H1 (cell line): Measurements from ENCODE around the gene ASCC1. TPM values are rescaled to one million over a fixed set of nuclear protein-coding genes. Genes with fewer than 3 reads are reported as not detected.

Source experiments
- CTCF ChIA-PET: fragments of 300-600 bp; sonication (Branson Sonifier 250); formaldehyde crosslinking; loops from one replicate; lab custom pipeline; 2021; ENCODE audit not compliant: partially characterized antibody; lab: Charles Lee
- POLR2A ChIA-PET: fragments of 300-600 bp; sonication (Branson Sonifier 250); formaldehyde crosslinking; loops from one replicate; lab custom pipeline; 2021; ENCODE audit warnings: inconsistent platforms; ENCODE audit not compliant: partially characterized antibody; lab: Charles Lee
- DNase-seq, 2 experiments: peaks; one replicate each; pipeline versions ENCODE4 v3.0.0 to v3.0.0-alpha.2; 2010 to 2022; ENCODE audit warnings: low spot score in 2 of 2, low read depth in 1 of 2, mixed read lengths in 1 of 2
- FAIRE-seq: peaks from 2 replicates; lab custom pipeline; 2011; peaks lifted over from hg19 to GRCh38; lab: Jason Lieb, UNC
- H2AFZ ChIP-seq: 2 replicates; pipeline ENCODE4 v1.8.1; 2012; ENCODE audit warnings: low read length, inconsistent platforms
- H2AK5ac ChIP-seq: 2 replicates; pipeline ENCODE4 v1.6.1; 2013; ENCODE audit warnings: low read depth, low read length
- H2BK120ac ChIP-seq: replicated peaks from 2 replicates; pipeline ENCODE3; 2013; ENCODE audit warnings: low read depth, low read length, inconsistent platforms
- H2BK12ac ChIP-seq: 2 replicates; pipeline ENCODE4 v1.6.1; 2013; ENCODE audit warnings: low read depth, low read length
- H2BK15ac ChIP-seq: 2 replicates; pipeline ENCODE4 v1.6.1; 2013; ENCODE audit warnings: low read length
- H2BK20ac ChIP-seq: 2 replicates; pipeline ENCODE4 v1.6.1; 2013; ENCODE audit warnings: low read length
- H2BK5ac ChIP-seq: 2 replicates; pipeline ENCODE4 v1.6.1; 2013; ENCODE audit warnings: low read depth, low read length
- H3K14ac ChIP-seq: 2 replicates; pipeline ENCODE4 v1.6.1; 2013; ENCODE audit warnings: inconsistent platforms; ENCODE audit not compliant: insufficient read length
- H3K18ac ChIP-seq: 2 replicates; pipeline ENCODE4 v1.6.1; 2013; ENCODE audit warnings: low read length; ENCODE audit errors: extremely low read depth
- H3K23ac ChIP-seq: 2 replicates; pipeline ENCODE4 v1.6.1; 2013; ENCODE audit warnings: inconsistent platforms; ENCODE audit not compliant: insufficient read length
- H3K23me2 ChIP-seq: 2 replicates; pipeline ENCODE4 v1.6.1; 2013; ENCODE audit warnings: low read depth, low read length
- H3K27ac ChIP-seq: 2 replicates; pipeline ENCODE4 v1.6.1; 2011; ENCODE audit warnings: low read depth, low read length, inconsistent platforms
- H3K27me3 ChIP-seq, 4 experiments: replicated peaks in 1 of 4; 1 replicate in 1 of 4; 2 replicates in 3 of 4; pipeline versions ENCODE4 v1.6.1 to v1.8.1; 2011 to 2013; ENCODE audit warnings: low read length in 3 of 4, mild to moderate bottlenecking in 3 of 4, inconsistent platforms in 2 of 4, mixed read lengths in 2 of 4, moderate library complexity in 1 of 4; ENCODE audit not compliant: control insufficient read depth in 3 of 4, insufficient read depth in 3 of 4; ENCODE audit errors: extremely low read depth in 1 of 4
- H3K36me3 ChIP-seq, 4 experiments: 2 replicates each; pipeline versions ENCODE4 v1.6.1 to v1.8.1; 2011 to 2013; ENCODE audit warnings: mild to moderate bottlenecking in 4 of 4, low read length in 3 of 4, moderate library complexity in 2 of 4, control low read depth in 1 of 4, inconsistent platforms in 1 of 4; ENCODE audit not compliant: insufficient read depth in 4 of 4, control insufficient read depth in 2 of 4
- H3K4ac ChIP-seq: replicated peaks from 2 replicates; pipeline ENCODE3; 2013; ENCODE audit warnings: low read length, low read depth, mixed read lengths, inconsistent platforms; ENCODE audit not compliant: insufficient read length
- H3K4me1 ChIP-seq, 4 experiments: replicated peaks in 1 of 4; 1 replicate in 1 of 4; 2 replicates in 3 of 4; pipeline versions ENCODE4 v1.6.1 to v1.8.1; 2011 to 2013; ENCODE audit warnings: low read length in 3 of 4, inconsistent platforms in 2 of 4, mixed read lengths in 1 of 4; ENCODE audit not compliant: insufficient read depth in 4 of 4, control insufficient read depth in 3 of 4
- H3K4me2 ChIP-seq, 2 experiments: 2 replicates each; pipeline versions ENCODE4 v1.6.1 to v1.8.1; 2011 to 2013; ENCODE audit warnings: low read depth in 2 of 2, low read length in 2 of 2, control low read depth in 1 of 2, inconsistent platforms in 1 of 2, mild to moderate bottlenecking in 1 of 2; ENCODE audit not compliant: insufficient read depth in 1 of 2
- H3K4me3 ChIP-seq, 4 experiments: fragments of 200-600, 300-600 bp in 1 of 4; sonication (generic), shearing (Covaris generic), sonication (Bioruptor Twin) in 1 of 4; 2 replicates each; pipeline versions ENCODE4 v1.5.1 to v1.8.1; 2011 to 2016; ENCODE audit warnings: low read length in 4 of 4, low read depth in 3 of 4, control low read depth in 2 of 4, inconsistent platforms in 2 of 4, mild to moderate bottlenecking in 2 of 4, mixed read lengths in 1 of 4, moderate library complexity in 1 of 4; ENCODE audit not compliant: insufficient read depth in 2 of 4; ENCODE audit errors: extremely low read depth in 1 of 4
- H3K56ac ChIP-seq: replicated peaks from 2 replicates; pipeline ENCODE3; 2013; ENCODE audit warnings: low read depth, mild to moderate bottlenecking, mixed read lengths, low read length, inconsistent platforms; ENCODE audit not compliant: insufficient read length
- H3K79me1 ChIP-seq: 2 replicates; pipeline ENCODE4 v1.6.1; 2013; ENCODE audit warnings: low read depth, low read length, control low read depth
- H3K79me2 ChIP-seq, 2 experiments: 2 replicates each; pipeline versions ENCODE4 v1.6.1 to v1.8.1; 2012 to 2013; ENCODE audit warnings: low read length in 2 of 2, mild to moderate bottlenecking in 2 of 2, inconsistent platforms in 1 of 2; ENCODE audit not compliant: insufficient read depth in 2 of 2, control insufficient read depth in 1 of 2
- H3K9ac ChIP-seq, 4 experiments: replicated peaks in 1 of 4; 1 replicate in 1 of 4; 2 replicates in 3 of 4; pipeline versions ENCODE4 v1.6.1 to v1.8.1; 2011 to 2013; ENCODE audit warnings: low read depth in 3 of 4, low read length in 3 of 4, control low read depth in 2 of 4, mild to moderate bottlenecking in 2 of 4, moderate library complexity in 2 of 4, inconsistent platforms in 1 of 4; ENCODE audit errors: extremely low read depth in 1 of 4
- H3K9me3 ChIP-seq, 2 experiments: 2 replicates each; pipeline versions ENCODE4 v1.6.1 to v1.8.1; 2012 to 2013; ENCODE audit warnings: mild to moderate bottlenecking in 2 of 2, moderate library complexity in 2 of 2, control low read depth in 1 of 2, inconsistent platforms in 1 of 2, low read depth in 1 of 2, low read length in 1 of 2, mixed read lengths in 1 of 2; ENCODE audit not compliant: insufficient read depth in 2 of 2
- H4K20me1 ChIP-seq, 2 experiments: replicated peaks in 1 of 2; 2 replicates each; pipeline versions ENCODE3 to v1.8.1; 2011 to 2013; ENCODE audit warnings: inconsistent platforms in 2 of 2, low read length in 2 of 2, mild to moderate bottlenecking in 1 of 2; ENCODE audit not compliant: insufficient read depth in 2 of 2, control insufficient read depth in 1 of 2
- H4K5ac ChIP-seq: 2 replicates; pipeline ENCODE4 v1.6.1; 2013; ENCODE audit warnings: low read length, low read depth, mixed read lengths, inconsistent platforms; ENCODE audit not compliant: insufficient read length
- H4K8ac ChIP-seq: 2 replicates; pipeline ENCODE4 v1.8.0; 2013; ENCODE audit warnings: mild to moderate bottlenecking, moderate library complexity, low read length, inconsistent platforms; ENCODE audit not compliant: insufficient read depth; ENCODE audit errors: extremely low read depth
- H4K91ac ChIP-seq: replicated peaks from 2 replicates; pipeline ENCODE3; 2013; ENCODE audit warnings: low read length, mixed read lengths, inconsistent platforms; ENCODE audit not compliant: insufficient read length
- CTBP2 ChIP-seq: IDR thresholded peaks from 2 replicates; pipeline ENCODE4 v1.7.0; 2011; ENCODE audit warnings: borderline replicate concordance, mild to moderate bottlenecking, moderate library complexity, mixed read lengths, low read length; ENCODE audit not compliant: insufficient read depth, insufficient read length
- GABPA ChIP-seq: IDR thresholded peaks from 2 replicates; pipeline ENCODE4 v1.6.1; 2011; ENCODE audit warnings: mild to moderate bottlenecking, low read length, moderate library complexity, borderline replicate concordance; ENCODE audit not compliant: insufficient read depth
- MAFK ChIP-seq: IDR thresholded peaks from 2 replicates; pipeline ENCODE4 v1.6.1; 2012; ENCODE audit warnings: low read depth, mild to moderate bottlenecking, improper control_type of control experiment, low read length
- MAX ChIP-seq: IDR thresholded peaks from 2 replicates; pipeline ENCODE4 v1.6.1; 2012; ENCODE audit warnings: inconsistent platforms
- NANOG ChIP-seq: IDR thresholded peaks from 2 replicates; pipeline ENCODE4 v1.6.1; 2011; ENCODE audit warnings: low read length, low read depth, mild to moderate bottlenecking, inconsistent platforms; ENCODE audit not compliant: insufficient read depth, poor library complexity, severe bottlenecking
- POLR2A ChIP-seq, 2 experiments: IDR thresholded peaks; 1 replicate in 1 of 2; 2 replicates in 1 of 2; pipeline ENCODE4 v1.6.1; 2011; ENCODE audit warnings: low read depth in 2 of 2, low read length in 2 of 2, mild to moderate bottlenecking in 2 of 2; ENCODE audit errors: control extremely low read depth in 1 of 2
- POLR2AphosphoS5 ChIP-seq: IDR thresholded peaks from 2 replicates; pipeline ENCODE4 v1.6.1; 2011; ENCODE audit warnings: low read depth, low read length
- RAD21 ChIP-seq, 2 experiments: IDR thresholded peaks in 1 of 2; conservative IDR thresholded peaks in 1 of 2; 2 replicates each; pipeline ENCODE4 v1.6.1; 2011; ENCODE audit warnings: low read depth in 2 of 2, low read length in 2 of 2, improper control_type of control experiment in 1 of 2, inconsistent platforms in 1 of 2, mild to moderate bottlenecking in 1 of 2, moderate library complexity in 1 of 2
- RFX5 ChIP-seq: IDR thresholded peaks from 2 replicates; pipeline ENCODE4 v1.6.1; 2011; ENCODE audit warnings: low read depth, low read length, improper control_type of control experiment, borderline replicate concordance
- RXRA ChIP-seq: IDR thresholded peaks from 2 replicates; pipeline ENCODE4 v1.6.1; 2011; ENCODE audit warnings: low read depth, mild to moderate bottlenecking, low read length, moderate library complexity; ENCODE audit not compliant: insufficient read depth
- SAP30 ChIP-seq: fragments of 300-600 bp; sonication (generic); IDR thresholded peaks from 2 replicates; pipeline ENCODE4 v1.7.1; 2012; ENCODE audit warnings: low read length, moderate library complexity, mild to moderate bottlenecking, inconsistent platforms; ENCODE audit not compliant: insufficient read depth, insufficient replicate concordance
- SIN3A ChIP-seq, 2 experiments: IDR thresholded peaks in 1 of 2; conservative IDR thresholded peaks in 1 of 2; 2 replicates each; pipeline ENCODE4 v1.6.1; 2011 to 2012; ENCODE audit warnings: low read length in 2 of 2, improper control_type of control experiment in 1 of 2, low read depth in 1 of 2, mild to moderate bottlenecking in 1 of 2
- WGBS, 2 experiments: shearing (Covaris generic) in 1 of 2; methylation state at CpG; one replicate each; pipeline versions ENCODE4 v1.1.6 to v1.1.7; 2013 to 2015; ENCODE audit warnings: low lambda C conversion rate in 2 of 2, mixed read lengths in 2 of 2, inconsistent platforms in 1 of 2, low coverage in 1 of 2, missing lambda C conversion rate in 1 of 2; ENCODE audit not compliant: insufficient replicate concordance in 2 of 2, insufficient coverage in 1 of 2, insufficient read length in 1 of 2; ENCODE audit errors: extremely low coverage in 1 of 2, missing lambda C conversion rate in 1 of 2; 5-methylcytosine and 5-hydroxymethylcytosine counted together
- polyA plus RNA-seq, 7 experiments: library from polyadenylated mRNA; depleted of rRNA in 3 of 7; stranded (reverse) in 5 of 7; unstranded in 2 of 7; fragments of >200 nt in 5 of 7; fragments of 200-250 nt in 2 of 7; gene quantifications; 1 replicate in 5 of 7; 2 replicates in 1 of 7; 4 replicates in 1 of 7; pipeline versions ENCODE4 v1.2.1 to v1.2.3, GENCODE V29; 2011 to 2013; ENCODE audit warnings: missing spikeins in 2 of 7, mixed read lengths in 2 of 7
- total RNA-seq: library from RNA; stranded (reverse); fragmentation: NEBNext Ultra II Directional; extraction: Animal tissue kit (Norgen Biotek cat#: 25700); gene quantifications from 2 replicates; pipeline ENCODE4 v1.2.1, GENCODE V29; 2021

The ASCC1 gene
- total and polyA plus RNA-seq, 2 of the 8 experiments (the other 6 are each of a cell fraction or from before 2014, with no cell fraction given): 25.6 to 35.8 TPM

GRCh38 chr10:72240371-72240770 is 24.3 kb upstream of the ASCC1 start:
- DNase-seq: no peak
- Histone ChIP-seq H3K27me3 (no peaks in the 10 kb centered on the region; a peak in 1 of 7 replicates), H3K36me3 (peaks cover 0 to 2% (median 0%) of the 10 kb centered on the region in 4 experiments; a peak in 2 of 8 replicates), H4K5ac (no peak overlapping the region), H2BK5ac (no peak overlapping the region), H3K9me3 (no peaks in the 10 kb centered on the region), H3K79me2 (no peaks in the 10 kb centered on the region), H4K91ac (no peak overlapping the region), H2BK20ac (no peak overlapping the region), H3K23ac (no peak overlapping the region), H2AK5ac (no peak overlapping the region), H3K4me3 (no peak overlapping the region), H3K4me1 (no peaks in the 10 kb centered on the region; a peak in 1 of 7 replicates), H3K9ac (no peak overlapping the region), H3K23me2 (no peaks in the 10 kb centered on the region), H3K27ac (no peak overlapping the region), H2BK12ac (no peak overlapping the region), H2AFZ (no peak overlapping the region), H2BK120ac (no peak overlapping the region), H3K79me1 (no peaks in the 10 kb centered on the region), H4K20me1 (no peaks in the 10 kb centered on the region), H3K56ac (no peak overlapping the region), H3K14ac (no peak overlapping the region), H3K4me2 (no peak overlapping the region), H3K4ac (no peak overlapping the region), H3K18ac (no peak overlapping the region), H2BK15ac (no peak overlapping the region), H4K8ac (no peak overlapping the region)
- ChIA-PET CTCF (interaction anchor here (1.1 to 1.8 kb wide), 3 partner anchors 11 to 18 kb away, joined by 3 to 6 read pairs (median 3); no protein-coding TSS in a partner anchor), POLR2A (interaction anchor here (0.7 to 4.4 kb wide), 8 partner anchors 8 to 128 kb away, joined by 3 to 20 read pairs (median 4); partner anchors contain the start of gene DDIT4)
- no peak for FAIRE-seq
- WGBS, 2 experiments: 92% methylated on average over 7 of the region's 7 CpGs; no CpG with 5 or more reads in 1 of the 2 experiments
- TF ChIP-seq SAP30: no peak
- TF ChIP-seq MAFK: no peak
- no peak for TF ChIP-seq RXRA
- no peak for TF ChIP-seq RFX5
- TF ChIP-seq POLR2AphosphoS5: no peak
- no peak for TF ChIP-seq GABPA
- TF ChIP-seq NANOG: no peak
- TF ChIP-seq RAD21 (IDR thresholded peaks at IDR 0.05 in 1 of 2, conservative IDR thresholded peaks at IDR 0.05 in 1 of 2; ENCODE audit: low read depth in 2 of 2, low read length in 2 of 2): no peak
- no peak for TF ChIP-seq CTBP2
- TF ChIP-seq POLR2A (IDR thresholded peaks at IDR 0.05; ENCODE audit: control extremely low read depth in 1 of 2, low read depth in 2 of 2, low read length in 2 of 2): no peak
- no peak for TF ChIP-seq MAX
- no peak for TF ChIP-seq SIN3A (conservative IDR thresholded peaks at IDR 0.05 in 1 of 2, IDR thresholded peaks at IDR 0.05 in 1 of 2; ENCODE audit: low read depth in 1 of 2, low read length in 2 of 2)
